H4 (cell line): ENCODE data around the gene GABRG3. TPM values are rescaled to one million over a fixed set of nuclear protein-coding genes. Genes with fewer than 3 reads are reported as not detected.

Source experiments
- DNase-seq: peaks from one replicate; pipeline ENCODE4 v3.0.0-alpha.2; 2015; ENCODE audit warnings: low spot score
- total RNA-seq: library from RNA; depleted of rRNA; stranded (reverse); fragments of >200 nt; shearing (Covaris generic); gene quantifications from 2 replicates; pipeline ENCODE4 v1.2.3, GENCODE V29; 2014; rRNA removed

Gene GABRG3
- total RNA-seq, 1 experiment from 2014 or later = not detected

- no peak for DNase-seq
Measured at GRCh38 chr15:27574541-27575054, 603.6 kb downstream of the GABRG3 start.

- DNase-seq = no peak
Measured at GRCh38 chr15:27575521-27575920, 604.5 kb downstream of the GABRG3 start.

GRCh38 chr15:27576576-27576975, 605.6 kb downstream of the GABRG3 start:
- DNase-seq = no peak

GRCh38 chr15:27579738-27580137, 608.8 kb downstream of the GABRG3 start:
- DNase-seq = no peak

GRCh38 chr15:27582726-27583410, 611.9 kb downstream of the GABRG3 start:
- DNase-seq = no peak

- DNase-seq = no peak
Measured at GRCh38 chr15:27583651-27584050, 612.7 kb downstream of the GABRG3 start.

GRCh38 chr15:27585041-27585640, 614.2 kb downstream of the GABRG3 start:
- no peak for DNase-seq

GRCh38 chr15:27587810-27588209, 616.8 kb downstream of the GABRG3 start:
- DNase-seq = peak; percentile 29

- no peak for DNase-seq
Measured at GRCh38 chr15:27589260-27589659, 618.3 kb downstream of the GABRG3 start.

GRCh38 chr15:27589782-27590181, 618.8 kb downstream of the GABRG3 start:
- DNase-seq = no peak

Other genes with a start within 250 kb of the GABRG3 start
- 14.4 and 21.1 TPM in 2 replicates for gene GABRB3, start 198.1 kb upstream of the GABRG3 start, total RNA-seq
- gene GABRA5, start 104.1 kb upstream of the GABRG3 start, total RNA-seq = 0.04 and 0.25 TPM in 2 replicates